ENCODE data around the gene AZIN2. TPM values are rescaled to one million over a fixed set of nuclear protein-coding genes. Genes with fewer than 3 reads are reported as not detected.

AZIN2 gene
- total and polyA plus RNA-seq, 2 of the 8 experiments (the other 6 are each of a cell fraction or from before 2014, with no cell fraction given): 0.22 to 0.91 TPM

DNA sequence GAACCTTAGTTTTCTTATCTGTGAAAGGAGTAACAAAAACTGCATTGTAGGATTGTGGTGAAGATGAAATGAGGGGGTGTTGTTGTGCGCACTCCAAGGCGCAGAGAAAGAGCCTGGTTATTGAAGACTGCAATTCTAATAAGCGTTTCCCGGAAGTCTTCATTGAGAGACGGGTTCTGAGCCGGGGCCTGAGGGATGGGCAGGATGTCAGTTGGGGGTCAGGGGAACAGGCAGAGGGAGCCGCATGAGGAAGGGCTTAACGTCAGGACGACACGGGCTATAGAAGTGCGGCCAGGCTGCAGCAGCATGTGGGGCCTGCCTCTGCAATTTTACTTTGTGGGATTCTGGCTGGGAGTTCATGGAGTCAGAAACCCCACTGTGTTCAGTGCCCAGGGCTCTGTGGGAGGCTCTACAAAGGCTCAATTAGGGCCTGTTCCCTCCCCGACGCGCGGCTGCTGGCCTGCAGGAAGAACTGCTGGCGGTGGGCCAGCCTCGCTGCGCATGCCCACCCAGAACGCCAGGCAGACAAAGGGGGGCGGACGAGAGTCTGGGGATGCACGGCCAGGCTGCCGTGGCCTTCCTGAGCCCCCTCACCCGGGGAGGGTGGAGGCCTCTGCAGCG lies 80.2 kb downstream of the AZIN2 start:
- FAIRE-seq (no peak), DNase-seq (ENCODE audit: low read depth in 1 of 2, low spot score in 2 of 2) (no peak)
- Histone ChIP-seq H3K79me2 (ENCODE audit: control insufficient read depth in 1 of 2, insufficient read depth in 2 of 2, low read length in 2 of 2) (no peaks in the 10 kb centered on the region), H2BK5ac (ENCODE audit: low read depth, low read length) (no peak overlapping the region; the same call in 1 of the 2 replicates), H4K5ac (ENCODE audit: insufficient read length, low read depth, low read length) (no peak overlapping the region), H3K4me2 (ENCODE audit: insufficient read depth in 1 of 2, low read depth in 2 of 2, low read length in 2 of 2) (peak overlapping the region in 1 of 2 experiments; percentile 5; a peak in 2 of 4 replicates), H3K4me3 (ENCODE audit: extremely low read depth in 1 of 4, insufficient read depth in 2 of 4, low read depth in 3 of 4, low read length in 4 of 4) (no peak overlapping the region), H3K23ac (ENCODE audit: insufficient read length) (no peak overlapping the region), H3K4ac (replicated peaks; ENCODE audit: insufficient read length, low read depth, low read length) (no peak overlapping the region), H3K14ac (ENCODE audit: insufficient read length) (no peak overlapping the region), H2BK15ac (ENCODE audit: low read length) (no peak overlapping the region), H3K4me1 (replicated peaks in 1 of 4; ENCODE audit: control insufficient read depth in 3 of 4, insufficient read depth in 4 of 4, low read length in 3 of 4) (peaks cover 0 to 27% (median 19%) of the 10 kb centered on the region in 4 experiments; a peak in 6 of 7 replicates), H3K27ac (ENCODE audit: low read depth, low read length) (no peak overlapping the region), H3K23me2 (ENCODE audit: low read depth, low read length) (no peaks in the 10 kb centered on the region; the same call in 1 of the 2 replicates), H2BK12ac (ENCODE audit: low read depth, low read length) (no peak overlapping the region; the same call in 1 of the 2 replicates), H3K27me3 (replicated peaks in 1 of 4; ENCODE audit: control insufficient read depth in 3 of 4, extremely low read depth in 1 of 4, insufficient read depth in 3 of 4, low read length in 3 of 4) (no peaks in the 10 kb centered on the region), H3K18ac (ENCODE audit: extremely low read depth, low read length) (no peak overlapping the region), H4K91ac (replicated peaks; ENCODE audit: insufficient read length, low read length) (peak overlapping the region; percentile 48), H3K36me3 (ENCODE audit: control insufficient read depth in 2 of 4, insufficient read depth in 4 of 4, low read length in 3 of 4) (peaks cover 0 to 4% (median 1%) of the 10 kb centered on the region in 4 experiments; a peak in 2 of 8 replicates), H3K9me3 (ENCODE audit: insufficient read depth in 2 of 2, low read depth in 1 of 2, low read length in 1 of 2) (no peaks in the 10 kb centered on the region), H4K8ac (ENCODE audit: extremely low read depth, insufficient read depth, low read length) (peak overlapping the region; percentile 58; the same call in 1 of the 2 replicates), H2AFZ (ENCODE audit: low read length) (no peak overlapping the region), H4K20me1 (replicated peaks in 1 of 2; ENCODE audit: control insufficient read depth in 1 of 2, insufficient read depth in 2 of 2, low read length in 2 of 2) (no peaks in the 10 kb centered on the region), H3K79me1 (ENCODE audit: low read depth, low read length) (no peaks in the 10 kb centered on the region; the same call in 1 of the 2 replicates), H2BK20ac (ENCODE audit: low read length) (no peak overlapping the region), H2AK5ac (ENCODE audit: low read depth, low read length) (no peak overlapping the region), H3K56ac (replicated peaks; ENCODE audit: insufficient read length, low read depth, low read length) (no peak overlapping the region), H2BK120ac (replicated peaks; ENCODE audit: low read depth, low read length) (no peak overlapping the region), H3K9ac (replicated peaks in 1 of 4; ENCODE audit: extremely low read depth in 1 of 4, low read depth in 3 of 4, low read length in 3 of 4) (no peak overlapping the region; a peak in 2 of 7 replicates)
- ChIA-PET CTCF (ENCODE audit: partially characterized antibody) (interaction anchor here (0.6 to 2.6 kb wide), 5 partner anchors 14 to 739 kb away, joined by 3 to 11 read pairs (median 5); no protein-coding TSS in a partner anchor), POLR2A (ENCODE audit: partially characterized antibody) (interaction anchor here (0.9 to 2.2 kb wide), 2 partner anchors 20 to 33 kb away, joined by 3 to 6 read pairs; no protein-coding TSS in a partner anchor)
- WGBS, 2 experiments (ENCODE audit: extremely low coverage in 1 of 2, insufficient coverage in 1 of 2, insufficient read length in 1 of 2, insufficient replicate concordance in 2 of 2, low coverage in 1 of 2, low lambda C conversion rate in 2 of 2, missing lambda C conversion rate in 1 of 2): 79% methylated on average over 24 of the region's 25 CpGs; no CpG with 5 or more reads in 1 of the 2 experiments
- TF ChIP-seq, protein P1, sequence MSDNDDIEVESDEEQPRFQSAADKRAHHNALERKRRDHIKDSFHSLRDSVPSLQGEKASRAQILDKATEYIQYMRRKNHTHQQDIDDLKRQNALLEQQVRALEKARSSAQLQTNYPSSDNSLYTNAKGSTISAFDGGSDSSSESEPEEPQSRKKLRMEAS (IDR thresholded peaks at IDR 0.05): no peak
- TF ChIP-seq RXRA (IDR thresholded peaks at IDR 0.05; ENCODE audit: insufficient read depth, low read depth, low read length) (no peak), FOSL1 (IDR thresholded peaks at IDR 0.05; ENCODE audit: insufficient read depth, low read depth, low read length) (no peak), TBP (IDR thresholded peaks at IDR 0.05; ENCODE audit: low read depth, low read length) (peak; percentile 60), KDM5A (IDR thresholded peaks at IDR 0.05; ENCODE audit: low read length) (no peak)
- TF ChIP-seq, protein P2, sequence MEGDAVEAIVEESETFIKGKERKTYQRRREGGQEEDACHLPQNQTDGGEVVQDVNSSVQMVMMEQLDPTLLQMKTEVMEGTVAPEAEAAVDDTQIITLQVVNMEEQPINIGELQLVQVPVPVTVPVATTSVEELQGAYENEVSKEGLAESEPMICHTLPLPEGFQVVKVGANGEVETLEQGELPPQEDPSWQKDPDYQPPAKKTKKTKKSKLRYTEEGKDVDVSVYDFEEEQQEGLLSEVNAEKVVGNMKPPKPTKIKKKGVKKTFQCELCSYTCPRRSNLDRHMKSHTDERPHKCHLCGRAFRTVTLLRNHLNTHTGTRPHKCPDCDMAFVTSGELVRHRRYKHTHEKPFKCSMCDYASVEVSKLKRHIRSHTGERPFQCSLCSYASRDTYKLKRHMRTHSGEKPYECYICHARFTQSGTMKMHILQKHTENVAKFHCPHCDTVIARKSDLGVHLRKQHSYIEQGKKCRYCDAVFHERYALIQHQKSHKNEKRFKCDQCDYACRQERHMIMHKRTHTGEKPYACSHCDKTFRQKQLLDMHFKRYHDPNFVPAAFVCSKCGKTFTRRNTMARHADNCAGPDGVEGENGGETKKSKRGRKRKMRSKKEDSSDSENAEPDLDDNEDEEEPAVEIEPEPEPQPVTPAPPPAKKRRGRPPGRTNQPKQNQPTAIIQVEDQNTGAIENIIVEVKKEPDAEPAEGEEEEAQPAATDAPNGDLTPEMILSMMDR (IDR thresholded peaks at IDR 0.05; ENCODE audit: control extremely low read depth in 1 of 3, insufficient read depth in 1 of 3, low read depth in 1 of 3, low read length in 3 of 3): no peak
- TF ChIP-seq, protein P3, sequence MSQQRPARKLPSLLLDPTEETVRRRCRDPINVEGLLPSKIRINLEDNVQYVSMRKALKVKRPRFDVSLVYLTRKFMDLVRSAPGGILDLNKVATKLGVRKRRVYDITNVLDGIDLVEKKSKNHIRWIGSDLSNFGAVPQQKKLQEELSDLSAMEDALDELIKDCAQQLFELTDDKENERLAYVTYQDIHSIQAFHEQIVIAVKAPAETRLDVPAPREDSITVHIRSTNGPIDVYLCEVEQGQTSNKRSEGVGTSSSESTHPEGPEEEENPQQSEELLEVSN (IDR thresholded peaks at IDR 0.05): no peak

Data from H1 (cell line).